Breast epithelium (tissue), 4 donors: ENCODE measurements around the gene NLRP10. TPM values are rescaled to one million over a fixed set of nuclear protein-coding genes. Genes with fewer than 3 reads are reported as not detected.

Experiments
- DNase-seq, 2 donors: peaks; one replicate each; pipeline ENCODE4 v3.0.0-alpha.2; 2019; ENCODE audit warnings: low spot score in 2 of 2
- H3K27ac ChIP-seq, 2 donors: fragments of 200-600 bp; sonication (generic) in 1 of 2; one replicate each; pipeline ENCODE4 v1.5.1; 2016 to 2019; ENCODE audit warnings: mild to moderate bottlenecking in 1 of 2
- H3K27me3 ChIP-seq, 2 donors: fragments of 200-600 bp; sonication (generic) in 1 of 2; one replicate each; pipeline versions ENCODE4 v1.5.1 to v1.6.0; 2017 to 2019; ENCODE audit warnings: control low read depth in 1 of 2, mild to moderate bottlenecking in 1 of 2
- H3K36me3 ChIP-seq: fragments of 200-600 bp; one replicate; pipeline ENCODE4 v1.5.1; 2019
- H3K4me1 ChIP-seq, 2 donors: fragments of 200-600 bp; sonication (generic); one replicate each; pipeline ENCODE4 v1.5.1; 2016 to 2019; ENCODE audit warnings: control low read depth in 1 of 2
- H3K4me3 ChIP-seq, 3 donors: fragments of 200-600 bp; sonication (generic); 1 replicate in 2 of 3; 2 replicates in 1 of 3; pipeline ENCODE4 v1.5.1; 2016 to 2019; ENCODE audit warnings: mild to moderate bottlenecking in 3 of 3, moderate library complexity in 2 of 3
- H3K9me3 ChIP-seq, 2 donors: fragments of 200-600 bp; sonication (generic) in 1 of 2; one replicate each; pipeline ENCODE4 v1.5.1; 2016 to 2019; ENCODE audit warnings: control low read depth in 1 of 2
- CTCF ChIP-seq, 3 donors: fragments of 450-650 bp; IDR thresholded peaks; one replicate each; pipeline ENCODE4 v1.5.1; 2016 to 2017; ENCODE audit warnings: antibody characterized with exemption in 3 of 3, mild to moderate bottlenecking in 3 of 3, moderate library complexity in 3 of 3
- POLR2A ChIP-seq: fragments of 450-650 bp; IDR thresholded peaks from one replicate; pipeline ENCODE4 v1.6.1; 2016; ENCODE audit warnings: antibody characterized with exemption, mild to moderate bottlenecking, moderate library complexity
- POLR2AphosphoS5 ChIP-seq, 3 donors: sonication (generic); formaldehyde crosslinking; IDR thresholded peaks; one replicate each; pipeline ENCODE4 v1.6.1; 2017; ENCODE audit warnings: antibody characterized with exemption in 3 of 3
- intact Hi-C: fragments of 100-400 bp; cut with DNase I; formaldehyde crosslinking; loops from one replicate; pipeline ENCODE4 v1.15.1; 2023; ENCODE audit warnings: low total_unique reads
- total RNA-seq, 3 donors: library from RNA; depleted of rRNA; stranded (reverse); fragments of >200 nt; gene quantifications; one replicate each; pipeline ENCODE4 v1.1.0, GENCODE V29; 2016

Gene NLRP10
- total RNA-seq, 3 donors from 2014 or later: not detected

GRCh38 chr11:7986768-7987559 is 21.7 kb upstream of the NLRP10 start, which contains the start of gene EIF3F:
Gene EIF3F, plus strand, starts transcription at chr11:7987337. Its CDS starts 16 bp downstream, at chr11:7987353.
- TF ChIP-seq POLR2A (no peak), CTCF (IDR thresholded peaks at IDR 0.05) (peak; percentile 92 to 97 (median 92)), POLR2AphosphoS5 (IDR thresholded peaks at IDR 0.05) (peak; percentile 60 to 80 (median 73))
- DNase-seq: peak; percentile 86 to 95
- Histone ChIP-seq H3K9me3 (no peaks in the 10 kb centered on the region), H3K36me3 (no peaks in the 10 kb centered on the region), H3K27me3 (no peaks in the 10 kb centered on the region), H3K4me3 (peak within 1 kb of the TSS; percentile 59 to 91 (median 70)), H3K4me1 (peaks cover 10 to 14% of the 10 kb centered on the region in 2 donors), H3K27ac (peak within 1 kb of the TSS; percentile 81 to 89)
- intact Hi-C loops: loop anchor here (10.0 kb wide), 1 partner anchor 92 kb away; no protein-coding TSS in a partner anchor

GRCh38 chr11:7983832-7984590 is 18.8 kb upstream of the NLRP10 start:
- Histone ChIP-seq H3K4me1 (peaks cover 10 to 13% of the 10 kb centered on the region in 2 donors), H3K36me3 (no peaks in the 10 kb centered on the region), H3K4me3 (no peak overlapping the region), H3K9me3 (no peaks in the 10 kb centered on the region), H3K27ac (no peak overlapping the region), H3K27me3 (no peaks in the 10 kb centered on the region)
- DNase-seq: no peak
- intact Hi-C loops: loop anchor here (10.0 kb wide), 1 partner anchor 89 kb away; no protein-coding TSS in a partner anchor
- TF ChIP-seq CTCF (IDR thresholded peaks at IDR 0.05) (no peak), POLR2AphosphoS5 (IDR thresholded peaks at IDR 0.05) (no peak), POLR2A (no peak)

- no peak for TF ChIP-seq CTCF (IDR thresholded peaks at IDR 0.05)
- no peak for TF ChIP-seq POLR2A
- TF ChIP-seq POLR2AphosphoS5 (IDR thresholded peaks at IDR 0.05): no peak
- Histone ChIP-seq H3K9me3 (no peaks in the 10 kb centered on the region), H3K27me3 (no peaks in the 10 kb centered on the region), H3K4me1 (peaks cover 0 to under 1% of the 10 kb centered on the region in 2 donors), H3K27ac (no peak overlapping the region), H3K4me3 (no peak overlapping the region), H3K36me3 (no peaks in the 10 kb centered on the region)
- DNase-seq: no peak
- intact Hi-C loops: loop anchor here (10.0 kb wide), 1 partner anchor 88 kb away; no protein-coding TSS in a partner anchor
Observed at GRCh38 chr11:7982582-7983119, 17.4 kb upstream of the NLRP10 start.

GRCh38 chr11:7981619-7982157 is 16.4 kb upstream of the NLRP10 start:
- Histone ChIP-seq H3K27me3 (no peaks in the 10 kb centered on the region), H3K4me3 (no peak overlapping the region), H3K36me3 (no peaks in the 10 kb centered on the region), H3K4me1 (no peaks in the 10 kb centered on the region), H3K27ac (no peak overlapping the region), H3K9me3 (no peaks in the 10 kb centered on the region)
- TF ChIP-seq POLR2AphosphoS5 (IDR thresholded peaks at IDR 0.05): no peak
- no peak for TF ChIP-seq CTCF (IDR thresholded peaks at IDR 0.05)
- no peak for TF ChIP-seq POLR2A
- no peak for DNase-seq
- intact Hi-C loops: loop anchor here (10.0 kb wide), 1 partner anchor 87 kb away; no protein-coding TSS in a partner anchor
